HCT116 (cell line): Measurements from ENCODE around the gene ATG9A.

Experiments
- CBX3 ChIP-seq: IDR thresholded peaks from 2 replicates; pipeline ENCODE4 v1.6.1; 2012; ENCODE audit warnings: low read depth
- CEBPB ChIP-seq: IDR thresholded peaks from 2 replicates; pipeline ENCODE4 v1.6.1; 2012; ENCODE audit warnings: low read depth
- EZH2 ChIP-seq: fragments of 200-600 bp; sonication (generic); IDR thresholded peaks from 2 replicates; pipeline ENCODE4 v1.6.1; 2017; ENCODE audit warnings: antibody characterized with exemption, mixed run types
- EZH2phosphoT487 ChIP-seq: fragments of 200-600 bp; IDR thresholded peaks from 2 replicates; pipeline ENCODE4 v1.6.1; 2018; ENCODE audit warnings: antibody characterized with exemption, borderline replicate concordance
- POLR2A ChIP-seq: IDR thresholded peaks from 2 replicates; pipeline ENCODE4 v1.7.0; 2011; ENCODE audit warnings: borderline replicate concordance; ENCODE audit not compliant: insufficient read depth, insufficient read length; ENCODE audit errors: extremely low read depth
- POLR2AphosphoS5 ChIP-seq: IDR thresholded peaks from 2 replicates; pipeline ENCODE4 v1.6.1; 2011; ENCODE audit warnings: mild to moderate bottlenecking, low read depth, low read length, moderate library complexity
- SP1 ChIP-seq: IDR thresholded peaks from 2 replicates; pipeline ENCODE4 v1.6.1; 2012; ENCODE audit warnings: low read depth
- TCF7L2 ChIP-seq: IDR thresholded peaks from 2 replicates; pipeline ENCODE4 v1.7.0; 2011; ENCODE audit warnings: borderline replicate concordance, inconsistent platforms; ENCODE audit not compliant: insufficient read depth, insufficient read length; ENCODE audit errors: extremely low read depth
- ZFX ChIP-seq: fragments of 450-650 bp; IDR thresholded peaks from 2 replicates; pipeline ENCODE4 v1.6.1; 2017
- TF ChIP-seq, protein P1 (sequence below): IDR thresholded peaks from 2 replicates; pipeline ENCODE4 v1.6.1; 2012
- TF ChIP-seq, protein P2 (sequence below), 3 experiments: fragments of 200-600 bp in 1 of 3; sonication (generic) in 1 of 3; IDR thresholded peaks in 2 of 3; conservative IDR thresholded peaks in 1 of 3; 2 replicates each; pipeline ENCODE4 v1.5.1; 2012 to 2017; ENCODE audit warnings: low read depth in 2 of 3, low read length in 2 of 3, antibody characterized with exemption in 1 of 3, borderline replicate concordance in 1 of 3, control low read depth in 1 of 3, mild to moderate bottlenecking in 1 of 3, mixed read lengths in 1 of 3, mixed run types in 1 of 3, moderate library complexity in 1 of 3; ENCODE audit not compliant: insufficient read depth in 1 of 3
- TF ChIP-seq, protein P3 (sequence below): IDR thresholded peaks from 2 replicates; pipeline ENCODE4 v1.6.1; 2012; ENCODE audit warnings: low read depth
- TF ChIP-seq, protein P4 (sequence below): IDR thresholded peaks from 2 replicates; pipeline ENCODE4 v1.6.1; 2012
- TF ChIP-seq, protein P5 (sequence below): IDR thresholded peaks from 2 replicates; pipeline ENCODE4 v1.6.1; 2011; ENCODE audit warnings: mild to moderate bottlenecking, low read length, moderate library complexity; ENCODE audit not compliant: insufficient replicate concordance; ENCODE audit errors: extremely low read depth

DNA sequence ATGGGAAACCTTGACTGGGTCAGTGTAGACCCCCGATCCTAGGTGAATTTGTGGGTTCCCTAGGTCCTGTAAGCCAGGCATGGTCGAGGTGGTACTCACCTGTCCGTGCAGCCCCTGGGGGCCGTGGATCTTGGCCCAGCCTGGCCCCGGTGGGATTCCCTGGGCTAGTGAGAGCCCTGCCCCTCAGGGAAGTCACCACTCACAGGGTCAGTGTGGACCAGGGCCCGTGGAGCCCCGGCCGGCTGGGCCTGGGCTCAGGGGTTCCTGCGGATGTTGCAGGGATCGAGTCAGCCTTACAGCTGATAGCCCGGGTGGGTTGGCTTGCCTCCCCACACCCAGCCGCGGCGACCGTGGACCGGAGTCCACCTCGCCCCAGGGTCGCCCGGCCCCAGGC is 528 bp downstream of the ATG9A start:
- TF ChIP-seq SP1 = no peak
- TF ChIP-seq, protein P1, sequence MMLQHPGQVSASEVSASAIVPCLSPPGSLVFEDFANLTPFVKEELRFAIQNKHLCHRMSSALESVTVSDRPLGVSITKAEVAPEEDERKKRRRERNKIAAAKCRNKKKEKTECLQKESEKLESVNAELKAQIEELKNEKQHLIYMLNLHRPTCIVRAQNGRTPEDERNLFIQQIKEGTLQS = no peak
- TF ChIP-seq, protein P2, sequence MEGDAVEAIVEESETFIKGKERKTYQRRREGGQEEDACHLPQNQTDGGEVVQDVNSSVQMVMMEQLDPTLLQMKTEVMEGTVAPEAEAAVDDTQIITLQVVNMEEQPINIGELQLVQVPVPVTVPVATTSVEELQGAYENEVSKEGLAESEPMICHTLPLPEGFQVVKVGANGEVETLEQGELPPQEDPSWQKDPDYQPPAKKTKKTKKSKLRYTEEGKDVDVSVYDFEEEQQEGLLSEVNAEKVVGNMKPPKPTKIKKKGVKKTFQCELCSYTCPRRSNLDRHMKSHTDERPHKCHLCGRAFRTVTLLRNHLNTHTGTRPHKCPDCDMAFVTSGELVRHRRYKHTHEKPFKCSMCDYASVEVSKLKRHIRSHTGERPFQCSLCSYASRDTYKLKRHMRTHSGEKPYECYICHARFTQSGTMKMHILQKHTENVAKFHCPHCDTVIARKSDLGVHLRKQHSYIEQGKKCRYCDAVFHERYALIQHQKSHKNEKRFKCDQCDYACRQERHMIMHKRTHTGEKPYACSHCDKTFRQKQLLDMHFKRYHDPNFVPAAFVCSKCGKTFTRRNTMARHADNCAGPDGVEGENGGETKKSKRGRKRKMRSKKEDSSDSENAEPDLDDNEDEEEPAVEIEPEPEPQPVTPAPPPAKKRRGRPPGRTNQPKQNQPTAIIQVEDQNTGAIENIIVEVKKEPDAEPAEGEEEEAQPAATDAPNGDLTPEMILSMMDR (IDR thresholded peaks at IDR 0.05 in 2 of 3, conservative IDR thresholded peaks at IDR 0.05 in 1 of 3; ENCODE audit: borderline replicate concordance in 1 of 3, insufficient read depth in 1 of 3, low read depth in 2 of 3, low read length in 2 of 3) = no peak
- no peak for TF ChIP-seq ZFX
- TF ChIP-seq, protein P3, sequence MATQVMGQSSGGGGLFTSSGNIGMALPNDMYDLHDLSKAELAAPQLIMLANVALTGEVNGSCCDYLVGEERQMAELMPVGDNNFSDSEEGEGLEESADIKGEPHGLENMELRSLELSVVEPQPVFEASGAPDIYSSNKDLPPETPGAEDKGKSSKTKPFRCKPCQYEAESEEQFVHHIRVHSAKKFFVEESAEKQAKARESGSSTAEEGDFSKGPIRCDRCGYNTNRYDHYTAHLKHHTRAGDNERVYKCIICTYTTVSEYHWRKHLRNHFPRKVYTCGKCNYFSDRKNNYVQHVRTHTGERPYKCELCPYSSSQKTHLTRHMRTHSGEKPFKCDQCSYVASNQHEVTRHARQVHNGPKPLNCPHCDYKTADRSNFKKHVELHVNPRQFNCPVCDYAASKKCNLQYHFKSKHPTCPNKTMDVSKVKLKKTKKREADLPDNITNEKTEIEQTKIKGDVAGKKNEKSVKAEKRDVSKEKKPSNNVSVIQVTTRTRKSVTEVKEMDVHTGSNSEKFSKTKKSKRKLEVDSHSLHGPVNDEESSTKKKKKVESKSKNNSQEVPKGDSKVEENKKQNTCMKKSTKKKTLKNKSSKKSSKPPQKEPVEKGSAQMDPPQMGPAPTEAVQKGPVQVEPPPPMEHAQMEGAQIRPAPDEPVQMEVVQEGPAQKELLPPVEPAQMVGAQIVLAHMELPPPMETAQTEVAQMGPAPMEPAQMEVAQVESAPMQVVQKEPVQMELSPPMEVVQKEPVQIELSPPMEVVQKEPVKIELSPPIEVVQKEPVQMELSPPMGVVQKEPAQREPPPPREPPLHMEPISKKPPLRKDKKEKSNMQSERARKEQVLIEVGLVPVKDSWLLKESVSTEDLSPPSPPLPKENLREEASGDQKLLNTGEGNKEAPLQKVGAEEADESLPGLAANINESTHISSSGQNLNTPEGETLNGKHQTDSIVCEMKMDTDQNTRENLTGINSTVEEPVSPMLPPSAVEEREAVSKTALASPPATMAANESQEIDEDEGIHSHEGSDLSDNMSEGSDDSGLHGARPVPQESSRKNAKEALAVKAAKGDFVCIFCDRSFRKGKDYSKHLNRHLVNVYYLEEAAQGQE = no peak
- no peak for TF ChIP-seq CEBPB
- TF ChIP-seq POLR2A = no peak
- TF ChIP-seq EZH2phosphoT487 = no peak
- TF ChIP-seq, protein P4, sequence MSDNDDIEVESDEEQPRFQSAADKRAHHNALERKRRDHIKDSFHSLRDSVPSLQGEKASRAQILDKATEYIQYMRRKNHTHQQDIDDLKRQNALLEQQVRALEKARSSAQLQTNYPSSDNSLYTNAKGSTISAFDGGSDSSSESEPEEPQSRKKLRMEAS = no peak
- no peak for TF ChIP-seq CBX3
- TF ChIP-seq, protein P5, sequence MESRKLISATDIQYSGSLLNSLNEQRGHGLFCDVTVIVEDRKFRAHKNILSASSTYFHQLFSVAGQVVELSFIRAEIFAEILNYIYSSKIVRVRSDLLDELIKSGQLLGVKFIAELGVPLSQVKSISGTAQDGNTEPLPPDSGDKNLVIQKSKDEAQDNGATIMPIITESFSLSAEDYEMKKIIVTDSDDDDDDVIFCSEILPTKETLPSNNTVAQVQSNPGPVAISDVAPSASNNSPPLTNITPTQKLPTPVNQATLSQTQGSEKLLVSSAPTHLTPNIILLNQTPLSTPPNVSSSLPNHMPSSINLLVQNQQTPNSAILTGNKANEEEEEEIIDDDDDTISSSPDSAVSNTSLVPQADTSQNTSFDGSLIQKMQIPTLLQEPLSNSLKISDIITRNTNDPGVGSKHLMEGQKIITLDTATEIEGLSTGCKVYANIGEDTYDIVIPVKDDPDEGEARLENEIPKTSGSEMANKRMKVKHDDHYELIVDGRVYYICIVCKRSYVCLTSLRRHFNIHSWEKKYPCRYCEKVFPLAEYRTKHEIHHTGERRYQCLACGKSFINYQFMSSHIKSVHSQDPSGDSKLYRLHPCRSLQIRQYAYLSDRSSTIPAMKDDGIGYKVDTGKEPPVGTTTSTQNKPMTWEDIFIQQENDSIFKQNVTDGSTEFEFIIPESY = no peak
- no peak for TF ChIP-seq EZH2
- TF ChIP-seq TCF7L2 = no peak
- TF ChIP-seq POLR2AphosphoS5 = peak; percentile 50
